K562 (cell line): Measurements from ENCODE around the gene GDF2. TPM values are rescaled to one million over a fixed set of nuclear protein-coding genes. Genes with fewer than 3 reads are reported as not detected.

Experiments
- ATAC-seq: fragments of 200-7000 bp; cut with Tn5 transposase; 3 replicates; pipeline ENCODE4 v1.9.1; 2020; ENCODE audit warnings: moderate library complexity
- BruUV-seq: library from RNA; stranded (reverse); fragments of 400-500 nt; replicated peaks from 2 replicates; lab custom pipeline; 2021; lab: Mats Ljungman, UMichigan
- CTCF ChIA-PET: fragments of 300-600 bp; formaldehyde crosslinking; extraction: SDS; loops from one replicate; lab custom pipeline; 2021; ENCODE audit warnings: low intra/inter-chr PET ratio; lab: Yijun Ruan, JAX
- POLR2A ChIA-PET: fragments of 300-600, 350-650 bp; sonication (Branson Sonifier 250); formaldehyde crosslinking; extraction: SDS; loops from one replicate; lab custom pipeline; 2021; ENCODE audit warnings: antibody characterized with exemption, inconsistent platforms; lab: Yijun Ruan, JAX
- DNase-seq, 4 experiments: peaks; one replicate each; pipeline versions ENCODE4 v3.0.0 to v3.0.0-alpha.2; 2011 to 2018; ENCODE audit warnings: low spot score in 3 of 4, mixed read lengths in 3 of 4; ENCODE audit errors: extremely low read depth in 1 of 4
- FAIRE-seq: peaks from 2 replicates; lab custom pipeline; 2011; peaks lifted over from hg19 to GRCh38; lab: Jason Lieb, UNC
- H2AFZ ChIP-seq: 2 replicates; pipeline ENCODE4 v1.6.0; 2011; ENCODE audit warnings: low read depth, low read length, control low read depth, inconsistent platforms
- H3K27ac ChIP-seq: fragments of 200-600 bp; 3 replicates; pipeline ENCODE4 v1.8.0; 2011; ENCODE audit warnings: low read depth, mild to moderate bottlenecking, control low read depth, inconsistent platforms, low read length, moderate library complexity, mixed read lengths; ENCODE audit errors: extremely low read depth
- H3K27me3 ChIP-seq, 2 experiments: fragments of 300-600 bp in 1 of 2; 2 replicates in 1 of 2; 3 replicates in 1 of 2; pipeline versions ENCODE4 v1.6.0 to v1.8.0; 2011; ENCODE audit warnings: inconsistent platforms in 2 of 2, low read length in 2 of 2, mild to moderate bottlenecking in 1 of 2, mixed read lengths in 1 of 2, moderate library complexity in 1 of 2; ENCODE audit not compliant: control insufficient read depth in 2 of 2, insufficient read depth in 2 of 2
- H3K36me3 ChIP-seq: fragments of 300-600 bp; 3 replicates; pipeline ENCODE4 v1.8.0; 2011; ENCODE audit warnings: mild to moderate bottlenecking, low read length, inconsistent platforms; ENCODE audit not compliant: control insufficient read depth, insufficient read depth
- H3K4me1 ChIP-seq, 2 experiments: fragments of 200-600 bp in 1 of 2; replicated peaks in 1 of 2; 2 replicates in 1 of 2; 3 replicates in 1 of 2; pipeline versions ENCODE4 v1.5.1 to v1.8.0; 2011; ENCODE audit warnings: inconsistent platforms in 2 of 2, low read length in 2 of 2, mild to moderate bottlenecking in 1 of 2, mixed read lengths in 1 of 2, moderate library complexity in 1 of 2; ENCODE audit not compliant: control insufficient read depth in 2 of 2, insufficient read depth in 2 of 2
- H3K4me2 ChIP-seq: 2 replicates; pipeline ENCODE4 v1.6.1; 2011; ENCODE audit warnings: low read length, control low read depth, inconsistent platforms, mixed read lengths; ENCODE audit not compliant: insufficient read depth
- H3K4me3 ChIP-seq: fragments of 200-600 bp; sonication (generic), shearing (Covaris generic); 2 replicates; pipeline ENCODE4 v1.5.1; 2016; ENCODE audit warnings: control low read depth, inconsistent platforms
- H3K79me2 ChIP-seq: fragments of 200-600 bp; 3 replicates; pipeline ENCODE4 v1.8.0; 2011; ENCODE audit warnings: low read length, inconsistent platforms; ENCODE audit not compliant: control insufficient read depth, insufficient read depth
- H3K9ac ChIP-seq, 2 experiments: 2 replicates each; pipeline versions ENCODE4 v1.6.0 to v1.6.1; 2011; ENCODE audit warnings: low read depth in 2 of 2, low read length in 2 of 2, control low read depth in 1 of 2, inconsistent platforms in 1 of 2, mild to moderate bottlenecking in 1 of 2, mixed read lengths in 1 of 2; ENCODE audit not compliant: insufficient read depth in 1 of 2
- H3K9me1 ChIP-seq: one replicate; pipeline ENCODE4 v1.6.0; 2011; ENCODE audit warnings: inconsistent platforms, mild to moderate bottlenecking, low read length, moderate library complexity; ENCODE audit not compliant: control insufficient read depth, insufficient read depth
- H3K9me3 ChIP-seq: replicated peaks from 2 replicates; pipeline ENCODE4 v1.5.1; 2011; ENCODE audit warnings: low read depth, low read length, inconsistent platforms; ENCODE audit not compliant: control insufficient read depth, insufficient read depth
- H4K20me1 ChIP-seq: replicated peaks from 2 replicates; pipeline ENCODE4 v1.6.1; 2011; ENCODE audit warnings: low read length, inconsistent platforms, mixed read lengths; ENCODE audit not compliant: control insufficient read depth, insufficient read depth
- BCOR ChIP-seq: fragments of 450-650 bp; IDR thresholded peaks from 2 replicates; pipeline ENCODE4 v1.6.1; 2016
- MED1 ChIP-seq: sonication (generic); formaldehyde crosslinking; IDR thresholded peaks from 2 replicates; pipeline ENCODE4 v1.8.1; 2023; ENCODE audit warnings: missing genetic modification reagents, borderline replicate concordance
- RBM25 ChIP-seq: fragments of 200-400 bp; formaldehyde crosslinking; IDR thresholded peaks from 2 replicates; pipeline ENCODE4 v1.6.1; 2018; ENCODE audit warnings: low read length, low read depth, moderate library complexity; ENCODE audit not compliant: severe bottlenecking
- TEAD4 ChIP-seq, 2 experiments: sonication (generic) in 1 of 2; formaldehyde crosslinking in 1 of 2; IDR thresholded peaks; 2 replicates each; pipeline versions ENCODE4 v1.6.1 to v1.8.0; 2012 to 2022; ENCODE audit warnings: borderline replicate concordance in 1 of 2, inconsistent platforms in 1 of 2, low read length in 1 of 2, mild to moderate bottlenecking in 1 of 2, missing genetic modification reagents in 1 of 2
- ZFP36 ChIP-seq: fragments of 150-350 bp; IDR thresholded peaks from 2 replicates; pipeline ENCODE4 v1.6.1; 2018; ENCODE audit warnings: low read length, low read depth; ENCODE audit not compliant: partially characterized antibody
- ZNF217 ChIP-seq: sonication (generic); formaldehyde crosslinking; IDR thresholded peaks from 2 replicates; pipeline ENCODE4 v1.8.0; 2022; ENCODE audit warnings: mild to moderate bottlenecking, missing genetic modification reagents
- ZNF695 ChIP-seq: fragments of 450-650 bp; formaldehyde crosslinking; IDR thresholded peaks from 2 replicates; pipeline ENCODE4 v1.4.0; 2020; ENCODE audit warnings: mild to moderate bottlenecking, moderate library complexity
- WGBS: fragments of 100-300 bp; shearing (Covaris generic); methylation state at CpG from one replicate; pipeline ENCODE4 v1.1.6; 2016; ENCODE audit warnings: low coverage, mixed read lengths; ENCODE audit not compliant: insufficient coverage; ENCODE audit errors: missing lambda C conversion rate; 5-methylcytosine and 5-hydroxymethylcytosine counted together
- in situ Hi-C: fragments of 300-500 bp; cut with MboI; formaldehyde crosslinking; loops from 4 replicates; pipeline ENCODE4 v1.15.0; 2018; ENCODE audit warnings: inconsistent platforms, mixed read lengths
- intact Hi-C: fragments of 100-400 bp; cut with micrococcal nuclease; formaldehyde crosslinking; loops from 2 replicates; pipeline ENCODE4 v1.14.2; 2022
- polyA plus RNA-seq, 8 experiments: library from polyadenylated mRNA; depleted of rRNA in 4 of 8; stranded (reverse) in 5 of 8; unstranded in 3 of 8; fragments of >200 nt; fragmentation: Nextera tagmentation in 2 of 8; fragmentation: Illumina TruSeq in 1 of 8; extraction: Ambion mirVana in 2 of 8; extraction: Trizol in 1 of 8; gene quantifications; 2 replicates each; pipeline versions ENCODE4 v1.2.1 to v1.2.3, GENCODE V29; 2011 to 2014; ENCODE audit warnings: inconsistent platforms in 1 of 8, missing spikeins in 1 of 8
- total RNA-seq, 7 experiments: library from RNA; depleted of rRNA in 6 of 7; stranded (reverse); fragments of >200 nt in 6 of 7; fragmentation: Illumina TruSeq in 2 of 7; extraction: Trizol in 2 of 7; gene quantifications; 2 replicates each; pipeline versions ENCODE4 v1.2.1 to v1.2.3, GENCODE V29; 2011 to 2021; ENCODE audit warnings: low replicate concordance in 1 of 7
- TF ChIP-seq, protein P1 (sequence below): fragments of 250-450 bp; sonication (Bioruptor Pico); IDR thresholded peaks from 2 replicates; pipeline ENCODE4 v1.4.0; 2020; ENCODE audit warnings: borderline replicate concordance

GDF2 gene
- total and polyA plus RNA-seq, 9 of the 15 experiments (the other 6 are each of a cell fraction or from before 2014, with no cell fraction given), result 0.08 to 0.58 (median 0.27) TPM; not detected in 2

DNA sequence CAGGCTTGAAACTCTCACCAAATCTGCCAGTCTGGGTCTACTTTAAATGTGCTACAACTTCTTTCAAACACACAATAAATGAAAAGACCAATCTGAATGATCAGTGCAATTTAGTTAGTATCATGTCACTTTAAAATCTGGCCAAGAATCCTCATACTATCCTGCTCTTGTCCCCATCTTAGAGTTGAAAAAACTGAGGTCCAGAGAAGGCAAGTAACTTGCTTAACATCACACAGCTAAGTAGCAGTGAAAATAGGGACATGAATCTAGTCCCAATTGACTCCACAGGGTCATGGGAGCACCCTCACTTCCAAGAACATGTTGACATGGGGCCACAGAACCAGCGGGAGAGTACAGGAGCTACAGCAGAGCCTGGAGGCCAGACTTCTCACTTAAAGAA lies 25.3 kb upstream of the GDF2 start:
- Histone ChIP-seq H3K27ac (no peak overlapping the region), H3K4me1 (peaks cover 0 to 7% of the 10 kb centered on the region in 2 experiments; a peak in 1 of 5 replicates), H3K9me3 (no peaks in the 10 kb centered on the region), H3K9me1 (no peaks in the 10 kb centered on the region), H3K27me3 (peaks cover 42 to 73% of the 10 kb centered on the region in 2 experiments), H3K9ac (no peak overlapping the region), H3K4me2 (no peak overlapping the region), H3K36me3 (no peaks in the 10 kb centered on the region), H3K79me2 (no peaks in the 10 kb centered on the region), H4K20me1 (0 out of 2 replicates have a peak, but pooled peaks cover 2% of the 10 kb centered on the region), H2AFZ (no peak overlapping the region), H3K4me3 (no peak overlapping the region)
- BruUV-seq, result no TSS peak
- ATAC-seq (no peak), FAIRE-seq (no peak), DNase-seq (no peak)
- WGBS, result 0% methylated on average over 1 of the region's 1 CpG
- TF ChIP-seq BCOR, result peak; percentile 44; the same call in 1 of the 2 replicates
- no peak for TF ChIP-seq TEAD4 (IDR thresholded peaks at IDR 0.05; ENCODE audit: low read length)
- TF ChIP-seq TEAD4 (CRISPR knock-in tag; IDR thresholded peaks at IDR 0.05; ENCODE audit: borderline replicate concordance), result no peak
- TF ChIP-seq ZNF695, result no peak
- peak; percentile 56 for TF ChIP-seq RBM25
- TF ChIP-seq MED1 (CRISPR knock-in tag), result no peak
- TF ChIP-seq ZFP36, result peak; percentile 52
- TF ChIP-seq, protein P1, sequence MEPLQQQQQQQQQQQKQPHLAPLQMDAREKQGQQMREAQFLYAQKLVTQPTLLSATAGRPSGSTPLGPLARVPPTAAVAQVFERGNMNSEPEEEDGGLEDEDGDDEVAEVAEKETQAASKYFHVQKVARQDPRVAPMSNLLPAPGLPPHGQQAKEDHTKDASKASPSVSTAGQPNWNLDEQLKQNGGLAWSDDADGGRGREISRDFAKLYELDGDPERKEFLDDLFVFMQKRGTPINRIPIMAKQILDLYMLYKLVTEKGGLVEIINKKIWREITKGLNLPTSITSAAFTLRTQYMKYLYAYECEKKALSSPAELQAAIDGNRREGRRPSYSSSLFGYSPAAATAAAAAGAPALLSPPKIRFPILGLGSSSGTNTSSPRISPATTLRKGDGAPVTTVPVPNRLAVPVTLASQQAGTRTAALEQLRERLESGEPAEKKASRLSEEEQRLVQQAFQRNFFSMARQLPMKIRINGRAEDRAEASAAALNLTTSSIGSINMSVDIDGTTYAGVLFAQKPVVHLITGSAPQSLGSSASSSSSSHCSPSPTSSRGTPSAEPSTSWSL (CRISPR knock-in tag), result no peak
- no peak for TF ChIP-seq ZNF217 (CRISPR knock-in tag)
- ChIA-PET POLR2A (interaction anchor here (0.8 to 1.2 kb wide), 2 partner anchors 9 to 30 kb away, joined by 3 read pairs; no protein-coding TSS in a partner anchor), CTCF (no interaction called here)
- intact Hi-C loops (no loop called here), in situ Hi-C loops (no loop called here)
